PC-3 (cell line): Measurements from ENCODE around the gene EIF2A. TPM values are rescaled to one million over a fixed set of nuclear protein-coding genes. Genes with fewer than 3 reads are reported as not detected.
A peak's percentile ranks its signal among the peaks of the same experiment; 100 is the strongest.

Experiments
- ATAC-seq: fragments of 200-7000 bp; cut with Tn5 transposase; 2 replicates; pipeline ENCODE4 v1.9.1; 2020; ENCODE audit warnings: mild to moderate bottlenecking, moderate library complexity
- BruUV-seq: library from RNA; stranded (reverse); fragments of 400-500 nt; replicated peaks from 2 replicates; lab custom pipeline; 2021; lab: Mats Ljungman, UMichigan
- CTCF ChIA-PET: fragments of 300-600 bp; sonication (Branson Sonifier 250); formaldehyde crosslinking; loops from one replicate; lab custom pipeline; 2022; ENCODE audit warnings: antibody characterized with exemption; lab: Charles Lee
- POLR2A ChIA-PET: fragments of 300-600 bp; sonication (Branson Sonifier 250); formaldehyde crosslinking; loops from one replicate; lab custom pipeline; 2022; ENCODE audit warnings: antibody characterized with exemption; ENCODE audit not compliant: unreplicated experiment; lab: Charles Lee
- DNase-seq: peaks from one replicate; pipeline ENCODE4 v3.0.0-alpha.2; 2015
- H2AFZ ChIP-seq: fragments of 300-600 bp; sonication (generic); 2 replicates; pipeline ENCODE4 v1.6.0; 2016; ENCODE audit warnings: antibody characterized with exemption, low read length
- H3F3A ChIP-seq: fragments of 300-600 bp; sonication (generic); one replicate; pipeline ENCODE4 v1.6.0; 2017; ENCODE audit warnings: antibody characterized with exemption, low read length, control low read depth, mild to moderate bottlenecking; ENCODE audit not compliant: unreplicated experiment
- H3K27ac ChIP-seq: fragments of 300-600 bp; sonication (generic); 2 replicates; pipeline ENCODE4 v1.5.1; 2016; ENCODE audit warnings: mild to moderate bottlenecking, low read length
- H3K27me3 ChIP-seq: fragments of 300-600 bp; sonication (generic); 2 replicates; pipeline ENCODE4 v1.6.1; 2016; ENCODE audit warnings: low read length, mixed read lengths
- H3K36me3 ChIP-seq: fragments of 300-600 bp; sonication (generic); 2 replicates; pipeline ENCODE4 v1.6.1; 2016; ENCODE audit warnings: low read depth, mixed run types, low read length, mixed read lengths
- H3K4me1 ChIP-seq: fragments of 300-600 bp; sonication (generic); 2 replicates; pipeline ENCODE4 v1.5.1; 2016; ENCODE audit warnings: low read length; ENCODE audit not compliant: insufficient read depth
- H3K4me2 ChIP-seq: fragments of 300-600 bp; sonication (generic); 2 replicates; pipeline ENCODE4 v1.6.0; 2016; ENCODE audit warnings: low read length
- H3K4me3 ChIP-seq: fragments of 300-600 bp; sonication (generic); 2 replicates; pipeline ENCODE4 v1.5.1; 2016; ENCODE audit warnings: mild to moderate bottlenecking, low read length, mixed read lengths
- H3K79me2 ChIP-seq: fragments of 300-600 bp; sonication (generic); 2 replicates; pipeline ENCODE4 v1.6.1; 2017; ENCODE audit warnings: low read length, mixed read lengths
- H3K9ac ChIP-seq: fragments of 300-600 bp; sonication (generic); 2 replicates; pipeline ENCODE4 v1.6.0; 2016; ENCODE audit warnings: mild to moderate bottlenecking, low read length
- H3K9me2 ChIP-seq: fragments of 300-600 bp; sonication (generic); replicated peaks from 2 replicates; pipeline ENCODE4 v1.6.1; 2016; ENCODE audit warnings: mixed run types, low read length, mixed read lengths
- H3K9me3 ChIP-seq: fragments of 300-600 bp; sonication (generic); 2 replicates; pipeline ENCODE4 v1.6.1; 2016; ENCODE audit warnings: low read length, mixed read lengths
- H4K20me1 ChIP-seq: fragments of 300-600 bp; sonication (generic); 2 replicates; pipeline ENCODE4 v1.6.1; 2016; ENCODE audit warnings: low read length, mixed read lengths
- CTCF ChIP-seq: fragments of 300-600 bp; sonication (generic); conservative IDR thresholded peaks from 2 replicates; pipeline ENCODE4 v1.5.1; 2017; ENCODE audit warnings: antibody characterized with exemption, low read depth, mild to moderate bottlenecking, low read length
- EZH2 ChIP-seq: fragments of 300-600 bp; sonication (generic); IDR thresholded peaks from one replicate; pipeline ENCODE4 v1.6.1; 2017; ENCODE audit warnings: antibody characterized with exemption, mild to moderate bottlenecking, low read length; ENCODE audit not compliant: unreplicated experiment
- EZH2phosphoT487 ChIP-seq: fragments of 300-600 bp; sonication (generic); IDR thresholded peaks from 2 replicates; pipeline ENCODE4 v1.6.1; 2018; ENCODE audit warnings: mild to moderate bottlenecking, antibody characterized with exemption, low read length, borderline replicate concordance
- intact Hi-C: fragments of 100-400 bp; cut with micrococcal nuclease; formaldehyde crosslinking; loops from 2 replicates; pipeline ENCODE4 v1.9.0; 2023
- total RNA-seq: library from RNA; depleted of rRNA; stranded (reverse); fragments of >200 nt; gene quantifications from 2 replicates; pipeline ENCODE4 v1.2.3, GENCODE V29; 2014

Gene EIF2A
- total RNA-seq, 1 experiment from 2014 or later = 92.4 TPM

- TF ChIP-seq CTCF (no peak), EZH2 (no peak), EZH2phosphoT487 (no peak)
Observed at GRCh38 chr3:150519026-150519425, 27.6 kb upstream of the EIF2A start.

GRCh38 chr3:150520408-150520807 is 26.2 kb upstream of the EIF2A start:
- Histone ChIP-seq H3F3A (no peaks in the 10 kb centered on the region), H3K4me2 (no peak overlapping the region), H3K27ac (no peak overlapping the region), H3K27me3 (no peaks in the 10 kb centered on the region), H3K4me3 (no peak overlapping the region), H3K9me2 (no peaks in the 10 kb centered on the region), H3K9ac (no peak overlapping the region), H3K9me3 (0 out of 2 replicates have a peak, but pooled peaks cover 9% of the 10 kb centered on the region), H2AFZ (no peak overlapping the region), H3K36me3 (0 out of 2 replicates have a peak, but pooled peaks cover 5% of the 10 kb centered on the region), H3K4me1 (peaks cover 27% of the 10 kb centered on the region), H3K79me2 (no peaks in the 10 kb centered on the region), H4K20me1 (no peaks in the 10 kb centered on the region)
- ATAC-seq = no peak
- no peak for DNase-seq
- intact Hi-C loops = no loop called here
- ChIA-PET CTCF (no interaction called here), POLR2A (no interaction called here)
- no peak for TF ChIP-seq EZH2
- TF ChIP-seq EZH2phosphoT487 = no peak
- no TSS peak for BruUV-seq

More at GRCh38 chr3:150519026-150519425, 27.6 kb upstream of the EIF2A start:
- H3K4me2 ChIP-seq = peak overlapping the region; percentile 52
- H3K36me3 ChIP-seq = 0 out of 2 replicates have a peak, but pooled peaks cover 5% of the 10 kb centered on the region
- intact Hi-C loops = no loop called here
- 0 out of 2 replicates have a peak, but pooled peaks cover 9% of the 10 kb centered on the region for H3K9me3 ChIP-seq
- H3F3A ChIP-seq = no peaks in the 10 kb centered on the region
- H3K9me2 ChIP-seq = no peaks in the 10 kb centered on the region
- H3K4me1 ChIP-seq = peaks cover 30% of the 10 kb centered on the region
- peak overlapping the region; percentile 18 for H2AFZ ChIP-seq
- peak overlapping the region; percentile 88 for H3K27ac ChIP-seq
- peak overlapping the region; percentile 10; the same call in 1 of the 2 replicates for H3K4me3 ChIP-seq
- CTCF ChIA-PET = no interaction called here
- no peaks in the 10 kb centered on the region for H3K27me3 ChIP-seq
- no peaks in the 10 kb centered on the region for H4K20me1 ChIP-seq
- peak overlapping the region; percentile 59 for H3K9ac ChIP-seq
- no peaks in the 10 kb centered on the region for H3K79me2 ChIP-seq
- no TSS peak for BruUV-seq
- peak; percentile 77 for DNase-seq
- ATAC-seq = peak; percentile 94
- POLR2A ChIA-PET = interaction anchor here (0.6 kb wide), 1 partner anchor 111 kb away, joined by 3 read pairs; the partner anchor contains the start of gene TSC22D2

- Histone ChIP-seq H3K9ac (no peak overlapping the region), H3K4me2 (no peak overlapping the region), H3K27ac (no peak overlapping the region), H3K9me2 (no peaks in the 10 kb centered on the region), H3F3A (no peaks in the 10 kb centered on the region), H4K20me1 (no peaks in the 10 kb centered on the region), H2AFZ (no peak overlapping the region), H3K4me3 (no peak overlapping the region), H3K36me3 (0 out of 2 replicates have a peak, but pooled peaks cover 5% of the 10 kb centered on the region), H3K27me3 (no peaks in the 10 kb centered on the region), H3K4me1 (peaks cover 21% of the 10 kb centered on the region), H3K79me2 (no peaks in the 10 kb centered on the region), H3K9me3 (0 out of 2 replicates have a peak, but pooled peaks cover 9% of the 10 kb centered on the region)
- CTCF ChIA-PET = no interaction called here
- DNase-seq (no peak), ATAC-seq (no peak)
- intact Hi-C loops = no loop called here
- BruUV-seq = no TSS peak
- TF ChIP-seq CTCF (0 out of 2 replicates have a peak, but pooled peaks have one; percentile 18), EZH2 (no peak)
- POLR2A ChIA-PET = no interaction called here
Observed at GRCh38 chr3:150521463-150521862, 25.1 kb upstream of the EIF2A start.
